OCI-LY1 (cell line): ENCODE results near the gene PEAK1.
A peak's percentile ranks its signal among the peaks of the same experiment; 100 is the strongest.

Experiments used
- H2AFZ ChIP-seq: fragments of 200-600 bp; sonication (generic), shearing (Covaris generic); 2 replicates; pipeline ENCODE4 v1.6.0; 2014; ENCODE audit warnings: antibody characterized with exemption, mild to moderate bottlenecking, low read length
- H3F3A ChIP-seq: fragments of 200-600 bp; sonication (generic), shearing (Covaris generic); 2 replicates; pipeline ENCODE4 v1.6.0; 2014; ENCODE audit warnings: mild to moderate bottlenecking, antibody characterized with exemption, low read length, moderate library complexity; ENCODE audit not compliant: insufficient read depth
- H3K27ac ChIP-seq: fragments of 200-600 bp; sonication (generic); 2 replicates; pipeline ENCODE4 v1.5.1; 2014; ENCODE audit warnings: low read length, mixed run types, mild to moderate bottlenecking, low read depth; ENCODE audit not compliant: poor library complexity, severe bottlenecking
- H3K27me3 ChIP-seq: fragments of 200-600 bp; sonication (generic); 2 replicates; pipeline ENCODE4 v1.6.0; 2014; ENCODE audit warnings: antibody characterized with exemption, mild to moderate bottlenecking, low read length, moderate library complexity; ENCODE audit not compliant: insufficient read depth
- H3K36me3 ChIP-seq: fragments of 200-600 bp; sonication (generic); 2 replicates; pipeline ENCODE4 v1.6.1; 2014; ENCODE audit warnings: mild to moderate bottlenecking, antibody characterized with exemption, low read length, moderate library complexity, mixed read lengths; ENCODE audit not compliant: insufficient read depth
- H3K4me1 ChIP-seq: fragments of 200-600 bp; sonication (generic); 2 replicates; pipeline ENCODE4 v1.5.1; 2014; ENCODE audit warnings: mild to moderate bottlenecking, low read length, moderate library complexity; ENCODE audit not compliant: insufficient read depth, severe bottlenecking
- H3K4me2 ChIP-seq: fragments of 200-600 bp; sonication (generic), shearing (Covaris generic); 2 replicates; pipeline ENCODE4 v1.6.1; 2014; ENCODE audit warnings: low read length
- H3K4me3 ChIP-seq: fragments of 200-600 bp; sonication (generic); 2 replicates; pipeline ENCODE4 v1.5.1; 2014; ENCODE audit warnings: low read length, low read depth, mild to moderate bottlenecking, mixed read lengths; ENCODE audit not compliant: poor library complexity, severe bottlenecking
- H3K79me2 ChIP-seq: fragments of 200-600 bp; shearing (Covaris generic); 2 replicates; pipeline ENCODE4 v1.6.1; 2016; ENCODE audit warnings: mixed run types, low read length, mixed read lengths; ENCODE audit not compliant: insufficient read depth
- H3K9ac ChIP-seq: fragments of 200-600 bp; sonication (generic), shearing (Covaris generic); 2 replicates; pipeline ENCODE4 v1.6.1; 2014; ENCODE audit warnings: mild to moderate bottlenecking, low read length, mixed read lengths
- H3K9me2 ChIP-seq: fragments of 200-600 bp; sonication (generic), shearing (Covaris generic); 2 replicates; pipeline ENCODE4 v1.6.1; 2014; ENCODE audit warnings: low read depth, mild to moderate bottlenecking, low read length, mixed read lengths
- H3K9me3 ChIP-seq: fragments of 200-600 bp; shearing (Covaris generic); 2 replicates; pipeline ENCODE4 v1.6.1; 2014; ENCODE audit warnings: low read length, mixed read lengths
- H4K20me1 ChIP-seq: fragments of 200-600 bp; sonication (generic), shearing (Covaris generic); 2 replicates; pipeline ENCODE4 v1.6.0; 2016; ENCODE audit warnings: mild to moderate bottlenecking, low read length; ENCODE audit not compliant: insufficient read depth
- CTCF ChIP-seq: fragments of 200-600 bp; sonication (generic), shearing (Covaris generic); IDR thresholded peaks from 2 replicates; pipeline ENCODE4 v1.5.1; 2017; ENCODE audit warnings: mild to moderate bottlenecking, antibody characterized with exemption, low read length, moderate library complexity, mixed read lengths
- EZH2 ChIP-seq: fragments of 200-600 bp; sonication (generic), shearing (Covaris generic); IDR thresholded peaks from 2 replicates; pipeline ENCODE4 v1.8.0; 2017; ENCODE audit warnings: borderline replicate concordance, mixed run types, mild to moderate bottlenecking, antibody characterized with exemption, low read length, moderate library complexity, mixed read lengths

Gene PEAK1

DNA sequence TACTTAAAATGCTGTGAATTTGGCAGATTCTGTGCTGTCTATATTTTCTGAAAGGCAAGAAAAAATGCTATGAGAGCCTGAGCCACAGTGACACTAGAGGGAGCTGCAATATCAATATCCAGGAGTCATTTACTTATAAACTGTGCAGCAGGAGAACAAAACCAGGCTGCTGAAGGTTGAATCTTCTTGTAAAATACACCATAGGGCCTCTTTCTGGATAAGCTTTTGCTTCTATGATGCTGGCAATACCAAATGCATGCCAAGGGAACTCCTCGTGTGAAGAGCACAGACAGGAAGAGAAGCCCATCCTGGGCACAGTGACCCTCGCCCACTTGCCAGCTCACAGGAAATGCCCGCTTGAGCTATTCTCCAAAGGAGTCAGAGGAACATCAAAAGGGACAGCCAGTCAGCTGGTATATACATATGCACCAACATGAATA, 301.0 kb downstream of the PEAK1 start:
- H3K9me2 ChIP-seq: no peaks in the 10 kb centered on the region
- no peak overlapping the region for H3K9ac ChIP-seq
- H3K4me1 ChIP-seq: no peaks in the 10 kb centered on the region
- no peaks in the 10 kb centered on the region for H3K79me2 ChIP-seq
- H3K9me3 ChIP-seq: no peaks in the 10 kb centered on the region
- no peak overlapping the region for H2AFZ ChIP-seq
- no peaks in the 10 kb centered on the region for H3F3A ChIP-seq
- H4K20me1 ChIP-seq: no peaks in the 10 kb centered on the region; the same call in 1 of the 2 replicates
- TF ChIP-seq CTCF (peak; percentile 88), EZH2 (no peak)
- H3K27me3 ChIP-seq: no peaks in the 10 kb centered on the region
- H3K4me2 ChIP-seq: no peak overlapping the region
- no peaks in the 10 kb centered on the region for H3K36me3 ChIP-seq
- no peak overlapping the region for H3K27ac ChIP-seq
- H3K4me3 ChIP-seq: no peak overlapping the region

GRCh38 chr15:77115179-77115578, 304.7 kb downstream of the PEAK1 start:
- H3K9me2 ChIP-seq: no peaks in the 10 kb centered on the region
- no peaks in the 10 kb centered on the region; the same call in 1 of the 2 replicates for H4K20me1 ChIP-seq
- no peaks in the 10 kb centered on the region for H3K4me1 ChIP-seq
- no peaks in the 10 kb centered on the region for H3K79me2 ChIP-seq
- H3K9me3 ChIP-seq: no peaks in the 10 kb centered on the region
- H3F3A ChIP-seq: no peaks in the 10 kb centered on the region
- no peaks in the 10 kb centered on the region for H3K36me3 ChIP-seq
- H3K27ac ChIP-seq: no peak overlapping the region
- no peaks in the 10 kb centered on the region for H3K27me3 ChIP-seq
- TF ChIP-seq CTCF (no peak), EZH2 (no peak)
- no peak overlapping the region for H3K4me2 ChIP-seq
- H3K4me3 ChIP-seq: no peak overlapping the region
- no peak overlapping the region for H3K9ac ChIP-seq
- no peak overlapping the region for H2AFZ ChIP-seq

- no peaks in the 10 kb centered on the region for H3K27me3 ChIP-seq
- no peak overlapping the region for H3K4me3 ChIP-seq
- H3K9me3 ChIP-seq: no peaks in the 10 kb centered on the region
- H2AFZ ChIP-seq: no peak overlapping the region
- H3K27ac ChIP-seq: no peak overlapping the region
- no peaks in the 10 kb centered on the region for H3K79me2 ChIP-seq
- no peak overlapping the region for H3K9ac ChIP-seq
- H3K9me2 ChIP-seq: no peaks in the 10 kb centered on the region
- H3F3A ChIP-seq: no peaks in the 10 kb centered on the region
- H3K36me3 ChIP-seq: no peaks in the 10 kb centered on the region
- H3K4me1 ChIP-seq: no peaks in the 10 kb centered on the region
- H4K20me1 ChIP-seq: no peaks in the 10 kb centered on the region; the same call in 1 of the 2 replicates
- no peak overlapping the region for H3K4me2 ChIP-seq
- TF ChIP-seq CTCF (no peak), EZH2 (no peak)
Observed at GRCh38 chr15:77112838-77113504, 306.9 kb downstream of the PEAK1 start.
